Neuronal stem cell (in vitro differentiated cells): Measurements from ENCODE around the gene TOGARAM2.
"Not testable (repeated sequence)": the region's sequence is repeated elsewhere in the genome, so short reads cannot be mapped to it uniquely, and the experiment has no call there.

Experiments
- DNase-seq: peaks from one replicate; pipeline ENCODE4 v3.0.0-alpha.2; 2013; ENCODE audit warnings: low spot score
- H2AFZ ChIP-seq: one replicate; pipeline ENCODE4 v1.6.1; 2013; ENCODE audit warnings: mild to moderate bottlenecking, low read length, inconsistent platforms
- H2AK5ac ChIP-seq: 2 replicates; pipeline ENCODE4 v1.6.1; 2013; ENCODE audit warnings: low read depth, mild to moderate bottlenecking, inconsistent platforms, low read length, moderate library complexity, mixed read lengths
- H2BK120ac ChIP-seq: 2 replicates; pipeline ENCODE4 v1.6.1; 2013; ENCODE audit warnings: low read depth, mild to moderate bottlenecking, inconsistent platforms, low read length, moderate library complexity, mixed read lengths
- H2BK12ac ChIP-seq: one replicate; pipeline ENCODE4 v1.6.1; 2013; ENCODE audit warnings: low read length, inconsistent platforms
- H2BK15ac ChIP-seq: 2 replicates; pipeline ENCODE4 v1.6.1; 2013; ENCODE audit warnings: mild to moderate bottlenecking, low read length, inconsistent platforms, mixed read lengths
- H2BK5ac ChIP-seq: one replicate; pipeline ENCODE4 v1.6.1; 2013; ENCODE audit warnings: inconsistent platforms, mild to moderate bottlenecking, low read length, moderate library complexity
- H3K14ac ChIP-seq: one replicate; pipeline ENCODE4 v1.6.1; 2013; ENCODE audit warnings: low read length, inconsistent platforms
- H3K18ac ChIP-seq: 2 replicates; pipeline ENCODE4 v1.6.1; 2013; ENCODE audit warnings: low read length, inconsistent platforms
- H3K23ac ChIP-seq: 2 replicates; pipeline ENCODE4 v1.6.1; 2013; ENCODE audit warnings: low read depth, mild to moderate bottlenecking, mixed read lengths, low read length, inconsistent platforms; ENCODE audit not compliant: poor library complexity
- H3K27ac ChIP-seq: replicated peaks from 3 replicates; pipeline ENCODE4 v1.5.1; 2013; ENCODE audit warnings: low read length, inconsistent platforms
- H3K27me3 ChIP-seq, 3 experiments: 2 replicates each; pipeline ENCODE4 v1.6.1; 2013; ENCODE audit warnings: low read length in 3 of 3, mild to moderate bottlenecking in 2 of 3, inconsistent platforms in 1 of 3, low read depth in 1 of 3, mixed read lengths in 1 of 3, moderate library complexity in 1 of 3; ENCODE audit not compliant: control insufficient read depth in 3 of 3, insufficient read depth in 3 of 3
- H3K36me3 ChIP-seq, 2 donors: replicated peaks in 1 of 2; 2 replicates each; pipeline ENCODE4 v1.6.1; 2013; ENCODE audit warnings: low read length in 2 of 2; ENCODE audit not compliant: control insufficient read depth in 2 of 2, insufficient read depth in 2 of 2
- H3K4ac ChIP-seq: 2 replicates; pipeline ENCODE4 v1.6.1; 2013; ENCODE audit warnings: inconsistent platforms, mild to moderate bottlenecking, low read length, moderate library complexity
- H3K4me1 ChIP-seq, 2 donors: 1 replicate in 1 of 2; 2 replicates in 1 of 2; pipeline ENCODE4 v1.6.1; 2013; ENCODE audit warnings: low read length in 2 of 2, low read depth in 1 of 2; ENCODE audit not compliant: control insufficient read depth in 2 of 2, insufficient read depth in 1 of 2
- H3K4me2 ChIP-seq: one replicate; pipeline ENCODE4 v1.6.1; 2013; ENCODE audit warnings: mild to moderate bottlenecking, low read length, inconsistent platforms; ENCODE audit not compliant: insufficient read depth, poor library complexity, severe bottlenecking
- H3K4me3 ChIP-seq, 2 donors: 2 replicates each; pipeline ENCODE4 v1.5.1; 2013; ENCODE audit warnings: low read length in 2 of 2, mild to moderate bottlenecking in 2 of 2, inconsistent platforms in 1 of 2, moderate library complexity in 1 of 2
- H3K79me1 ChIP-seq: one replicate; pipeline ENCODE4 v1.6.1; 2013; ENCODE audit warnings: low read depth, mild to moderate bottlenecking, inconsistent platforms, low read length, moderate library complexity
- H3K9ac ChIP-seq: one replicate; pipeline ENCODE4 v1.6.1; 2013; ENCODE audit warnings: mild to moderate bottlenecking, low read depth, low read length, inconsistent platforms; ENCODE audit not compliant: poor library complexity
- H3K9me3 ChIP-seq, 2 donors: replicated peaks in 1 of 2; 2 replicates each; pipeline versions ENCODE3 to v1.6.1; 2013; ENCODE audit warnings: low read length in 2 of 2, mild to moderate bottlenecking in 2 of 2, inconsistent platforms in 1 of 2, low read depth in 1 of 2, mixed read lengths in 1 of 2, moderate library complexity in 1 of 2; ENCODE audit not compliant: control insufficient read depth in 2 of 2, insufficient read depth in 1 of 2
- H4K8ac ChIP-seq: one replicate; pipeline ENCODE4 v1.6.1; 2013; ENCODE audit warnings: low read depth, mild to moderate bottlenecking, inconsistent platforms, low read length, moderate library complexity
- H4K91ac ChIP-seq: one replicate; pipeline ENCODE4 v1.6.1; 2013; ENCODE audit warnings: low read length, low read depth, mild to moderate bottlenecking, inconsistent platforms; ENCODE audit not compliant: poor library complexity
- WGBS, 2 donors: extraction: QIAGEN DNeasy Blood & Tissue Kit; methylation state at CpG; one replicate each; pipeline ENCODE4 v1.1.7; 2013; ENCODE audit warnings: missing lambda C conversion rate in 2 of 2, mixed read lengths in 1 of 2; ENCODE audit not compliant: insufficient read length in 2 of 2, insufficient replicate concordance in 1 of 2; ENCODE audit errors: extremely low coverage in 2 of 2; 5-methylcytosine and 5-hydroxymethylcytosine counted together

TOGARAM2 gene

GRCh38 chr2:28976584-28976983, 4.5 kb upstream of the TOGARAM2 start:
- no peak overlapping the region for H2AFZ ChIP-seq
- no peak overlapping the region for H3K18ac ChIP-seq
- H2BK120ac ChIP-seq, result no peak overlapping the region
- no peak overlapping the region for H3K4ac ChIP-seq
- no peaks in the 10 kb centered on the region for H3K9me3 ChIP-seq
- H2BK5ac ChIP-seq, result no peak overlapping the region
- no peaks in the 10 kb centered on the region for H3K79me1 ChIP-seq
- H3K4me1 ChIP-seq, result peaks cover 10 to 15% of the 10 kb centered on the region in 2 donors
- H4K91ac ChIP-seq, result no peak overlapping the region
- H3K4me2 ChIP-seq, result no peak overlapping the region
- no peak overlapping the region for H3K4me3 ChIP-seq
- no peak overlapping the region for H4K8ac ChIP-seq
- H3K14ac ChIP-seq, result no peak overlapping the region
- no peak overlapping the region for H3K23ac ChIP-seq
- H2BK15ac ChIP-seq, result no peak overlapping the region
- H3K9ac ChIP-seq, result no peak overlapping the region
- H2BK12ac ChIP-seq, result no peak overlapping the region
- no CpG with 5 or more reads among the region's 3 CpGs for WGBS, 2 donors
- H2AK5ac ChIP-seq, result no peak overlapping the region
- H3K36me3 ChIP-seq, result no peaks in the 10 kb centered on the region
- peaks cover 0 to 17% (median 0%) of the 10 kb centered on the region in 3 experiments for H3K27me3 ChIP-seq
- DNase-seq, result no peak
- H3K27ac ChIP-seq, result no peak overlapping the region

DNA sequence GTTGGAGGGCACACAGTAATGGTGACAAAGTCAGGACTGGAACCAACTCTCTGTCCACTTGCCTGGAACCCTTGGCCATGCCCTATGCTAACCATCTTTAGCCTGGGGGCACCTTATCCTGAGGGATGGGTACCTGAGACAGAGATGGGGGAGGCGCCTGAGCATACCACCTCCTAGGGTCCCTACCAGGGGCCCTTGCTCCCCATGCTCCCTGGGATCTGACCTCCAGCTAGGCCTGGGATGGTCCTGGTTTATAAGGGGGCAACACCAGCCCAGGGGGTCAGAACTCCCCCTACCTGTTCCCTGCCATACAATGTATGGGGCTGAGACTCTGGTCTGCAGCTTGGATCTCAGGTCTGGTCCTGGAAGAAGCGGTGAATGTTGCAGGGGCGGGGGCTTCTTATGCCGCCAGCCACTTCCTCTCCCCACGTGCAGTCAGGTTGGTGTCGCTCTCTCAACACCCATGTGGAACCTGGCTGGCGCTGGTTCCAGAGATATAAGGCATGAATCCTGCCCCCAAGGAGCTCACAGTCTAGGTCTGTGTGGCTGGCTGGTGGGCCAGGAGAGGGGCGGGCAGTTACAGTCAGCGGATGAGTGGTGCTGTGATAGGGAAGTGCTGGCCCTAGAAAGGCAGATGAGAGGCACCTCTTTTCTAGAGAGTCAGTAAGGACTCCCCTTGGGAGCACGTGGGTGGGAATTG, 3.8 kb upstream of the TOGARAM2 start:
- H2AK5ac ChIP-seq, result peak overlapping the region; percentile 30
- no peaks in the 10 kb centered on the region for H3K36me3 ChIP-seq
- H2BK15ac ChIP-seq, result peak overlapping the region; percentile 26
- no peak overlapping the region for H3K9ac ChIP-seq
- H4K91ac ChIP-seq, result no peak overlapping the region
- no peak overlapping the region for H2AFZ ChIP-seq
- H3K4me3 ChIP-seq, result peak overlapping the region in 1 of 2 donors; percentile 9
- H3K27ac ChIP-seq, result no peak overlapping the region
- peak overlapping the region; percentile 51 for H3K14ac ChIP-seq
- no peak overlapping the region for H3K4me2 ChIP-seq
- H2BK5ac ChIP-seq, result no peak overlapping the region
- peaks cover 12 to 19% of the 10 kb centered on the region in 2 donors for H3K4me1 ChIP-seq
- no CpG with 5 or more reads among the region's 10 CpGs for WGBS, 2 donors
- no peak overlapping the region for H3K4ac ChIP-seq
- H3K27me3 ChIP-seq, result peaks cover 0 to 17% (median 0%) of the 10 kb centered on the region in 3 experiments
- H2BK12ac ChIP-seq, result peak overlapping the region; percentile 43
- no peaks in the 10 kb centered on the region for H3K79me1 ChIP-seq
- no peaks in the 10 kb centered on the region for H3K9me3 ChIP-seq
- H2BK120ac ChIP-seq, result no peak overlapping the region
- H4K8ac ChIP-seq, result no peak overlapping the region
- no peak overlapping the region for H3K23ac ChIP-seq
- no peak overlapping the region for H3K18ac ChIP-seq
- no peak for DNase-seq

DNA sequence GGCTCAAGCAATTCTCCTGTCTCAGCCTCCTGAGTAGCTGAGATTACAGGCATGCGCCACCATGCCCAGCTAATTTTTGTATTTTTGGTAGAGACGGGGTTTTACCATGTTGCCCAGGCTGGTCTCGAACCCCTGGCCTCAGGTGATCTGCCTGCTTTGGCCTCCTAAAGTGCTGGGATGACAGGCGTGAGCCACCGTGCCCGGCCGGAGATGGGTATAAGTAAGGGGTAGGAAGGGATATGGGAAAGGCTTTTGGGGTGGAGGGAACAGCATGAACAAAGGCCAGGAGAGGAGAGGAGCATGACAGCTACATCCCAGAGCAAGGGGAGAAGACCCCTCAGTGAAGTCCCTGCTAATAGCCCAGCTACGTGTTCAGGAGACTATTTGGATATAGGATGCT, 3.1 kb upstream of the TOGARAM2 start:
- H3K14ac ChIP-seq, H3K18ac ChIP-seq, H3K9ac ChIP-seq, H3K36me3 ChIP-seq, H2AFZ ChIP-seq, H4K8ac ChIP-seq, H4K91ac ChIP-seq, H2BK15ac ChIP-seq, H3K27ac ChIP-seq, H2BK120ac ChIP-seq, H3K4me2 ChIP-seq, H2BK12ac ChIP-seq, H2BK5ac ChIP-seq, DNase-seq, H3K4ac ChIP-seq, H3K4me3 ChIP-seq, H3K79me1 ChIP-seq, H3K9me3 ChIP-seq, H3K23ac ChIP-seq, H2AK5ac ChIP-seq: not testable (repeated sequence)
- H3K27me3 ChIP-seq, result peaks cover 0 to 11% (median 0%) of the 10 kb centered on the region in 3 experiments
- no CpG with 5 or more reads among the region's 8 CpGs for WGBS, 2 donors
- peaks cover 12 to 19% of the 10 kb centered on the region in 2 donors for H3K4me1 ChIP-seq

DNA sequence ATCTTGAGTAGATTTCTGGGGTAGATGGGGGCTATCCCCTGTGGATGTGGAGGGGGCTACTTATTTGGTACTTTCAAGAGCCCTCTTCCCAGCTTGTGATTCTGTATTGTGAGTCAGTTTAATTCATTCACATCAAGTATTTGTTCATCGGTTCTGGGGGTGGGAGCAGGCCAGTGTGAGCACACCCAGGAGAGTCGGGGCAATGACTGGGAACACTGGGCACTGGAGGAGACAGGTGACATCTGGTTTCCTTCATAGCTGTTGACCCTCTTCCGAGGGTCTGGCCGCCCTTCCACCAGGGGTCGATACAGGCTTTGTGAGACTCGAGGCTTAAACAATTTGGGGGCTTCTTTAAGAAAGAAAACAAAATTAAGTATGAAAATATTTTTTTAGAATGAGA, 2.5 kb upstream of the TOGARAM2 start:
- H4K8ac ChIP-seq, result no peak overlapping the region
- no CpG with 5 or more reads among the region's 6 CpGs for WGBS, 2 donors
- peaks cover 12 to 19% of the 10 kb centered on the region in 2 donors for H3K4me1 ChIP-seq
- no peak overlapping the region for H2AFZ ChIP-seq
- no peak for DNase-seq
- no peak overlapping the region for H3K23ac ChIP-seq
- H3K27me3 ChIP-seq, result peaks cover 0 to 13% (median 0%) of the 10 kb centered on the region in 3 experiments
- H3K79me1 ChIP-seq, result no peaks in the 10 kb centered on the region
- peak overlapping the region; percentile 16 for H2BK120ac ChIP-seq
- no peak overlapping the region for H3K18ac ChIP-seq
- H3K4me3 ChIP-seq, result no peak overlapping the region
- H2BK15ac ChIP-seq, result no peak overlapping the region
- H3K9ac ChIP-seq, result no peak overlapping the region
- no peak overlapping the region for H3K4me2 ChIP-seq
- no peak overlapping the region for H3K27ac ChIP-seq
- no peak overlapping the region for H4K91ac ChIP-seq
- H3K14ac ChIP-seq, result no peak overlapping the region
- H3K36me3 ChIP-seq, result no peaks in the 10 kb centered on the region
- no peak overlapping the region for H2BK12ac ChIP-seq
- H3K9me3 ChIP-seq, result no peaks in the 10 kb centered on the region
- H2BK5ac ChIP-seq, result no peak overlapping the region
- H3K4ac ChIP-seq, result no peak overlapping the region
- no peak overlapping the region for H2AK5ac ChIP-seq
